H9 (cell line): ENCODE data around the gene NUP214. TPM values are rescaled to one million over a fixed set of nuclear protein-coding genes. Genes with fewer than 3 reads are reported as not detected.

Source experiments
- DNase-seq: peaks from one replicate; pipeline ENCODE4 v3.0.0-alpha.2; 2017
- H2AFZ ChIP-seq: one replicate; pipeline ENCODE4 v1.6.1; 2013; ENCODE audit warnings: mild to moderate bottlenecking, low read length, control low read depth, moderate library complexity
- H2AK5ac ChIP-seq: 2 replicates; pipeline ENCODE4 v1.6.1; 2013; ENCODE audit warnings: low read length, control low read depth, mixed read lengths; ENCODE audit not compliant: insufficient read length
- H2BK120ac ChIP-seq: one replicate; pipeline ENCODE4 v1.6.1; 2013; ENCODE audit warnings: low read depth, mild to moderate bottlenecking, low read length, control low read depth, inconsistent platforms; ENCODE audit not compliant: poor library complexity, severe bottlenecking
- H2BK12ac ChIP-seq: 2 replicates; pipeline ENCODE4 v1.6.1; 2013; ENCODE audit warnings: low read length, control low read depth, mixed read lengths, low read depth; ENCODE audit not compliant: insufficient read length
- H2BK15ac ChIP-seq: 2 replicates; pipeline ENCODE4 v1.6.1; 2013; ENCODE audit warnings: low read depth, low read length, control low read depth
- H2BK20ac ChIP-seq: one replicate; pipeline ENCODE4 v1.6.1; 2013; ENCODE audit warnings: low read depth, mild to moderate bottlenecking, low read length, control low read depth, inconsistent platforms; ENCODE audit not compliant: poor library complexity, severe bottlenecking
- H2BK5ac ChIP-seq: 2 replicates; pipeline ENCODE4 v1.6.1; 2013; ENCODE audit warnings: low read length, control low read depth, mixed read lengths; ENCODE audit not compliant: insufficient read length
- H3K14ac ChIP-seq: 2 replicates; pipeline ENCODE4 v1.6.1; 2013; ENCODE audit warnings: low read length, control low read depth; ENCODE audit not compliant: insufficient read depth
- H3K18ac ChIP-seq: 2 replicates; pipeline ENCODE4 v1.6.1; 2013; ENCODE audit warnings: low read depth, mild to moderate bottlenecking, mixed read lengths, low read length, control low read depth; ENCODE audit not compliant: insufficient read length
- H3K23ac ChIP-seq: 2 replicates; pipeline ENCODE4 v1.6.1; 2013; ENCODE audit warnings: low read length, control low read depth, mixed read lengths, low read depth; ENCODE audit not compliant: insufficient read length
- H3K23me2 ChIP-seq: 2 replicates; pipeline ENCODE4 v1.6.1; 2013; ENCODE audit warnings: low read depth, mild to moderate bottlenecking, mixed read lengths, low read length, control low read depth; ENCODE audit not compliant: insufficient read length, poor library complexity, severe bottlenecking
- H3K27ac ChIP-seq: 2 replicates; pipeline ENCODE4 v1.5.1; 2013; ENCODE audit warnings: low read length, control low read depth, mixed read lengths, low read depth; ENCODE audit not compliant: insufficient read length
- H3K27me3 ChIP-seq: 2 replicates; pipeline ENCODE4 v1.6.1; 2013; ENCODE audit warnings: low read length, control low read depth, inconsistent platforms; ENCODE audit not compliant: insufficient read depth
- H3K4ac ChIP-seq: 2 replicates; pipeline ENCODE4 v1.6.1; 2013; ENCODE audit warnings: low read depth, mild to moderate bottlenecking, control low read depth, inconsistent platforms, low read length, moderate library complexity
- H3K4me1 ChIP-seq: 2 replicates; pipeline ENCODE4 v1.6.1; 2013; ENCODE audit warnings: low read length, control low read depth, inconsistent platforms; ENCODE audit not compliant: insufficient read depth
- H3K4me2 ChIP-seq: 2 replicates; pipeline ENCODE4 v1.6.1; 2013; ENCODE audit warnings: low read length, control low read depth, mixed read lengths; ENCODE audit not compliant: insufficient read length, insufficient read depth
- H3K56ac ChIP-seq: 2 replicates; pipeline ENCODE4 v1.6.1; 2013; ENCODE audit warnings: low read depth, mild to moderate bottlenecking, mixed read lengths, low read length, control low read depth; ENCODE audit not compliant: insufficient read length
- H3K79me1 ChIP-seq: 2 replicates; pipeline ENCODE4 v1.6.1; 2013; ENCODE audit warnings: low read depth, mild to moderate bottlenecking, moderate library complexity, low read length, control low read depth, inconsistent platforms; ENCODE audit not compliant: insufficient read depth, poor library complexity, severe bottlenecking
- H3K79me2 ChIP-seq: 2 replicates; pipeline ENCODE4 v1.6.1; 2013; ENCODE audit warnings: low read length, control low read depth, inconsistent platforms; ENCODE audit not compliant: insufficient read depth
- H3K9ac ChIP-seq: 2 replicates; pipeline ENCODE4 v1.6.1; 2013; ENCODE audit warnings: low read length, control low read depth, mixed read lengths; ENCODE audit not compliant: insufficient read length; ENCODE audit errors: extremely low read depth
- H3K9me3 ChIP-seq: one replicate; pipeline ENCODE4 v1.6.1; 2013; ENCODE audit warnings: low read depth, low read length, inconsistent platforms; ENCODE audit not compliant: control insufficient read depth
- H3T11ph ChIP-seq: one replicate; pipeline ENCODE4 v1.6.1; 2013; ENCODE audit warnings: mild to moderate bottlenecking, low read length, control low read depth, inconsistent platforms
- H4K20me1 ChIP-seq: one replicate; pipeline ENCODE4 v1.6.1; 2013; ENCODE audit not compliant: control insufficient read depth, insufficient read length, insufficient read depth
- H4K5ac ChIP-seq: 2 replicates; pipeline ENCODE4 v1.6.1; 2013; ENCODE audit warnings: low read depth, mild to moderate bottlenecking, mixed read lengths, low read length, control low read depth; ENCODE audit not compliant: insufficient read length
- H4K8ac ChIP-seq: replicated peaks from 2 replicates; pipeline ENCODE4 v1.6.1; 2013; ENCODE audit warnings: low read length, control low read depth, mixed read lengths, low read depth; ENCODE audit not compliant: insufficient read length
- H4K91ac ChIP-seq: 2 replicates; pipeline ENCODE4 v1.6.1; 2013; ENCODE audit warnings: low read depth, mild to moderate bottlenecking, moderate library complexity, mixed read lengths, low read length, control low read depth; ENCODE audit not compliant: insufficient read length
- H3K27ac Mint-ChIP-seq, 3 experiments: 2 replicates in 2 of 3; 3 replicates in 1 of 3; pipeline ENCODE4 v1.8.0; 2020 to 2021; ENCODE audit warnings: mixed read lengths in 3 of 3, mild to moderate bottlenecking in 1 of 3, moderate library complexity in 1 of 3
- H3K27me3 Mint-ChIP-seq: 2 replicates; pipeline ENCODE4 v1.8.0; 2021; ENCODE audit warnings: low read depth, mild to moderate bottlenecking, moderate library complexity, mixed read lengths
- H3K36me3 Mint-ChIP-seq, 3 experiments: 2 replicates in 2 of 3; 3 replicates in 1 of 3; pipeline ENCODE4 v1.8.0; 2020 to 2021; ENCODE audit warnings: low read depth in 3 of 3, mixed read lengths in 3 of 3; ENCODE audit not compliant: insufficient read depth in 1 of 3
- H3K4me1 Mint-ChIP-seq, 2 experiments: 2 replicates each; pipeline ENCODE4 v1.8.0; 2020; ENCODE audit warnings: mixed read lengths in 2 of 2
- H3K4me3 Mint-ChIP-seq, 2 experiments: 2 replicates in 1 of 2; 3 replicates in 1 of 2; pipeline ENCODE4 v1.8.0; 2020 to 2021; ENCODE audit warnings: mild to moderate bottlenecking in 2 of 2, mixed read lengths in 2 of 2, moderate library complexity in 1 of 2
- H3K9me3 Mint-ChIP-seq, 2 experiments: 2 replicates in 1 of 2; 3 replicates in 1 of 2; pipeline ENCODE4 v1.8.0; 2020; ENCODE audit warnings: mild to moderate bottlenecking in 2 of 2, mixed read lengths in 2 of 2, moderate library complexity in 1 of 2
- WGBS: extraction: QIAGEN DNeasy Blood & Tissue Kit; methylation state at CpG from one replicate; pipeline ENCODE4 v1.1.7; 2013; ENCODE audit warnings: missing lambda C conversion rate, low lambda C conversion rate, mixed read lengths; ENCODE audit not compliant: insufficient read length; ENCODE audit errors: extremely low coverage; 5-methylcytosine and 5-hydroxymethylcytosine counted together
- total RNA-seq: library from RNA; stranded (reverse); gene quantifications from 2 replicates; pipeline ENCODE4 v1.2.1, GENCODE V29; 2021
- TF ChIP-seq, protein P1 (sequence below): fragments of 200-600 bp; sonication (generic); conservative IDR thresholded peaks from 3 replicates; pipeline ENCODE4 v1.8.0; 2021; ENCODE audit warnings: antibody characterized with exemption, mild to moderate bottlenecking

Gene NUP214
- total RNA-seq, 1 experiment from 2014 or later, result 53.8 TPM

DNA sequence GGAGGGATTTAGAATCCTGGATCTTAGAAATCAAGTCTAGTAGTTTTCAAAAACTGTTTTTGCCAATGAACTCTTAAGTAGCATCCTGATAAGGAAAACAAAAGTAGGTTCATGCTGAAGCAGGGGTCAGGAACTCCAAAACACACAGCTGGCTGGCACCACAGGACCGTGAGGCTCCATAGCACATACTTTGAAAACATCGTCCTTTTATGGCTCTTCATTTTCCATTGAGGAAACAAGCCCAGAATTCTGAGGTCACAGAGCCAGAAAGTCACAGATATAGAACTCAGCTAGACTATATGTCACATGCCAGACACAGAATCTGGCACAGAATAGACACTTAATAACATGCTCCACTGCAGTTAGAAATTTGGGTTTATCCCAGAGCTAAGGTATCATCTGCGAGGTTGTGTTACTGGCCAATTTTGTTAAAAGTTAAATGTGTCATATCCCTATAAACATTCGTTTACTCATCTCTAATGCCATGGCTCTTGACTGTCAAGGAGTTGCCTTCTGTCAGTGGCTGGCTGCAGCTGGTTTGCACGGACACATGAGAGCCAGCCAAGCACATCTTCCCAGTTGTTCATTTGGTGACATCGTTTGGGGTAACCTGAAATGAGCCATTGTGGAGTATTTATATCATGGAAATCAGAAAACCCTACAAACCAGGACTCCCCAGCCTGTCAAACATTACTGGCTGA is 92.1 kb downstream of the NUP214 start:
- H3K56ac ChIP-seq, result no peak overlapping the region
- Mint-ChIP-seq H3K4me1 (peaks cover 24 to 30% of the 10 kb centered on the region in 2 experiments), H3K4me3 (no peak overlapping the region), H3K27me3 (no peaks in the 10 kb centered on the region; the same call in 1 of the 2 replicates), H3K9me3 (peaks cover under 1 to 3% of the 10 kb centered on the region in 2 experiments; a peak in 3 of 5 replicates), H3K27ac (no peak overlapping the region; a peak in 1 of 7 replicates), H3K36me3 (peaks cover 4 to 31% (median 20%) of the 10 kb centered on the region in 3 experiments)
- no CpG with 5 or more reads among the region's 6 CpGs for WGBS
- no peaks in the 10 kb centered on the region for H3K23me2 ChIP-seq
- no peak overlapping the region for H2BK20ac ChIP-seq
- no peak overlapping the region for H3K4ac ChIP-seq
- no peak overlapping the region for H2AFZ ChIP-seq
- H4K20me1 ChIP-seq, result no peaks in the 10 kb centered on the region
- H2AK5ac ChIP-seq, result no peak overlapping the region
- H3K79me1 ChIP-seq, result no peaks in the 10 kb centered on the region
- H4K5ac ChIP-seq, result no peak overlapping the region
- H4K91ac ChIP-seq, result no peak overlapping the region
- TF ChIP-seq, protein P1, sequence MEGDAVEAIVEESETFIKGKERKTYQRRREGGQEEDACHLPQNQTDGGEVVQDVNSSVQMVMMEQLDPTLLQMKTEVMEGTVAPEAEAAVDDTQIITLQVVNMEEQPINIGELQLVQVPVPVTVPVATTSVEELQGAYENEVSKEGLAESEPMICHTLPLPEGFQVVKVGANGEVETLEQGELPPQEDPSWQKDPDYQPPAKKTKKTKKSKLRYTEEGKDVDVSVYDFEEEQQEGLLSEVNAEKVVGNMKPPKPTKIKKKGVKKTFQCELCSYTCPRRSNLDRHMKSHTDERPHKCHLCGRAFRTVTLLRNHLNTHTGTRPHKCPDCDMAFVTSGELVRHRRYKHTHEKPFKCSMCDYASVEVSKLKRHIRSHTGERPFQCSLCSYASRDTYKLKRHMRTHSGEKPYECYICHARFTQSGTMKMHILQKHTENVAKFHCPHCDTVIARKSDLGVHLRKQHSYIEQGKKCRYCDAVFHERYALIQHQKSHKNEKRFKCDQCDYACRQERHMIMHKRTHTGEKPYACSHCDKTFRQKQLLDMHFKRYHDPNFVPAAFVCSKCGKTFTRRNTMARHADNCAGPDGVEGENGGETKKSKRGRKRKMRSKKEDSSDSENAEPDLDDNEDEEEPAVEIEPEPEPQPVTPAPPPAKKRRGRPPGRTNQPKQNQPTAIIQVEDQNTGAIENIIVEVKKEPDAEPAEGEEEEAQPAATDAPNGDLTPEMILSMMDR, result no peak
- H3K4me1 ChIP-seq, result peaks cover 3% of the 10 kb centered on the region
- H2BK5ac ChIP-seq, result no peak overlapping the region
- H3K9ac ChIP-seq, result no peak overlapping the region
- H3K4me2 ChIP-seq, result no peak overlapping the region
- H3K18ac ChIP-seq, result no peak overlapping the region
- H3K79me2 ChIP-seq, result no peaks in the 10 kb centered on the region
- H4K8ac ChIP-seq, result no peak overlapping the region
- no peak overlapping the region for H3K14ac ChIP-seq
- H3K23ac ChIP-seq, result no peak overlapping the region
- no peak overlapping the region for H3T11ph ChIP-seq
- no peak overlapping the region for H3K27ac ChIP-seq
- no peak overlapping the region for H2BK15ac ChIP-seq
- no peaks in the 10 kb centered on the region for H3K27me3 ChIP-seq
- no peak for DNase-seq
- no peak overlapping the region for H2BK120ac ChIP-seq
- H2BK12ac ChIP-seq, result no peak overlapping the region
- H3K9me3 ChIP-seq, result no peaks in the 10 kb centered on the region
